Glutamatergic neuron (in vitro differentiated cells): Measurements from ENCODE around the gene NOTCH1. TPM values are rescaled to one million over a fixed set of nuclear protein-coding genes. Genes with fewer than 3 reads are reported as not detected.
A peak's percentile ranks its signal among the peaks of the same experiment; 100 is the strongest.

Source experiments
- DNase-seq: peaks from one replicate; pipeline ENCODE4 v3.0.0; 2022
- H3K27ac Mint-ChIP-seq: one replicate; pipeline ENCODE4 v1.8.0; 2020; ENCODE audit warnings: mild to moderate bottlenecking, mixed read lengths, inconsistent platforms; ENCODE audit not compliant: unreplicated experiment
- H3K27me3 Mint-ChIP-seq: one replicate; pipeline ENCODE4 v1.8.0; 2020; ENCODE audit warnings: mild to moderate bottlenecking, moderate library complexity, mixed read lengths, inconsistent platforms; ENCODE audit not compliant: unreplicated experiment
- H3K36me3 Mint-ChIP-seq: one replicate; pipeline ENCODE4 v1.8.0; 2020; ENCODE audit warnings: mild to moderate bottlenecking, mixed read lengths, inconsistent platforms; ENCODE audit not compliant: unreplicated experiment
- H3K4me1 Mint-ChIP-seq: one replicate; pipeline ENCODE4 v1.8.0; 2020; ENCODE audit warnings: mild to moderate bottlenecking, low read depth, mixed read lengths, inconsistent platforms; ENCODE audit not compliant: unreplicated experiment
- H3K4me3 Mint-ChIP-seq: one replicate; pipeline ENCODE4 v1.8.0; 2020; ENCODE audit warnings: mild to moderate bottlenecking, mixed read lengths, inconsistent platforms; ENCODE audit not compliant: unreplicated experiment
- H3K9me3 Mint-ChIP-seq: one replicate; pipeline ENCODE4 v1.8.0; 2020; ENCODE audit warnings: mild to moderate bottlenecking, moderate library complexity, mixed read lengths, inconsistent platforms; ENCODE audit not compliant: unreplicated experiment
- CTCF ChIP-seq: fragments of 200-600 bp; sonication (generic); IDR thresholded peaks from one replicate; pipeline ENCODE4 v1.5.0; 2021; ENCODE audit not compliant: partially characterized antibody, unreplicated experiment
- total RNA-seq: library from RNA; stranded (reverse); fragmentation: NEBNext Ultra II Directional; extraction: Animal tissue kit (Norgen Biotek cat#: 25700); gene quantifications from one replicate; pipeline ENCODE4 v1.2.1, GENCODE V29; 2021; ENCODE audit not compliant: unreplicated experiment

The NOTCH1 gene
- total RNA-seq, 1 donor from 2014 or later: 64.2 TPM

GRCh38 chr9:136550439-136551289, 4.8 kb upstream of the NOTCH1 start:
- Mint-ChIP-seq H3K27me3 (no peaks in the 10 kb centered on the region), H3K27ac (no peak overlapping the region), H3K36me3 (no peaks in the 10 kb centered on the region), H3K9me3 (peaks cover 9% of the 10 kb centered on the region), H3K4me1 (peaks cover 12% of the 10 kb centered on the region), H3K4me3 (no peak overlapping the region)
- TF ChIP-seq CTCF: no peak
- no peak for DNase-seq

GRCh38 chr9:136549010-136549980, 3.4 kb upstream of the NOTCH1 start:
- TF ChIP-seq CTCF: no peak
- H3K27ac Mint-ChIP-seq: no peak overlapping the region
- peaks cover 9% of the 10 kb centered on the region for H3K9me3 Mint-ChIP-seq
- H3K4me3 Mint-ChIP-seq: no peak overlapping the region
- peaks cover 10% of the 10 kb centered on the region for H3K4me1 Mint-ChIP-seq
- no peak for DNase-seq
- H3K36me3 Mint-ChIP-seq: no peaks in the 10 kb centered on the region
- H3K27me3 Mint-ChIP-seq: no peaks in the 10 kb centered on the region

- no peak for DNase-seq
- no peak overlapping the region for H3K4me3 Mint-ChIP-seq
- no peaks in the 10 kb centered on the region for H3K36me3 Mint-ChIP-seq
- no peak overlapping the region for H3K27ac Mint-ChIP-seq
- peaks cover 12% of the 10 kb centered on the region for H3K4me1 Mint-ChIP-seq
- H3K27me3 Mint-ChIP-seq: peaks cover 2% of the 10 kb centered on the region
- H3K9me3 Mint-ChIP-seq: peaks cover 9% of the 10 kb centered on the region
- no peak for TF ChIP-seq CTCF
Measured at GRCh38 chr9:136547508-136548215, 1.8 kb upstream of the NOTCH1 start.

- Mint-ChIP-seq H3K27ac (no peak overlapping the region), H3K36me3 (no peaks in the 10 kb centered on the region), H3K4me3 (peak overlapping the region; percentile 61), H3K9me3 (peaks cover 6% of the 10 kb centered on the region), H3K4me1 (peaks cover 6% of the 10 kb centered on the region), H3K27me3 (peaks cover 2% of the 10 kb centered on the region)
- no peak for DNase-seq
- no peak for TF ChIP-seq CTCF
Measured at GRCh38 chr9:136546697-136547501, 1.1 kb upstream of the NOTCH1 start.
